ENCODE data around the gene LRRC39.
"Not testable (repeated sequence)": the region's sequence is repeated elsewhere in the genome, so short reads cannot be mapped to it uniquely, and the experiment has no call there.

LRRC39 gene

GRCh38 chr1:100213141-100213540, 35.1 kb upstream of the LRRC39 start:
- no peaks in the 10 kb centered on the region for H3K9me3 ChIP-seq
- no peak for DNase-seq
- no peak overlapping the region for H3K27ac ChIP-seq
- no peaks in the 10 kb centered on the region for H3K27me3 ChIP-seq
- no peak for TF ChIP-seq CTCF (IDR thresholded peaks at IDR 0.05)
- no peak overlapping the region for H3K4me3 ChIP-seq
- H3K36me3 ChIP-seq = peaks cover 61 to 96% (median 76%) of the 10 kb centered on the region in 3 donors
- intact Hi-C loops (cut with DNase I; ENCODE audit: low total_unique reads) = no loop called here
- no peaks in the 10 kb centered on the region for H3K4me1 ChIP-seq

GRCh38 chr1:100206301-100206700, 28.2 kb upstream of the LRRC39 start:
- Histone ChIP-seq H3K36me3 (peaks cover 58 to 75% (median 69%) of the 10 kb centered on the region in 3 donors), H3K9me3 (peaks cover 0 to 4% (median 0%) of the 10 kb centered on the region in 3 donors), H3K4me3 (no peak overlapping the region), H3K4me1 (no peaks in the 10 kb centered on the region), H3K27ac (no peak overlapping the region), H3K27me3 (no peaks in the 10 kb centered on the region)
- intact Hi-C loops (cut with DNase I; ENCODE audit: low total_unique reads) = no loop called here
- DNase-seq = no peak
- no peak for TF ChIP-seq CTCF (IDR thresholded peaks at IDR 0.05)

GRCh38 chr1:100205593-100205992, 27.5 kb upstream of the LRRC39 start:
- intact Hi-C loops (cut with DNase I; ENCODE audit: low total_unique reads); H3K9me3 ChIP-seq; H3K27me3 ChIP-seq; DNase-seq; H3K27ac ChIP-seq; H3K4me1 ChIP-seq; H3K4me3 ChIP-seq: not testable (repeated sequence)
- H3K36me3 ChIP-seq = peaks cover 59 to 75% (median 75%) of the 10 kb centered on the region in 3 donors

- intact Hi-C loops (cut with DNase I; ENCODE audit: low total_unique reads); DNase-seq; H3K4me1 ChIP-seq; H3K27ac ChIP-seq; H3K9me3 ChIP-seq; H3K4me3 ChIP-seq; H3K27me3 ChIP-seq: not testable (repeated sequence)
- peaks cover 61 to 79% (median 75%) of the 10 kb centered on the region in 3 donors for H3K36me3 ChIP-seq
These were observed 27.0 kb upstream of the LRRC39 start for GRCh38 chr1:100205103-100205502.

GRCh38 chr1:100202703-100203102, 24.6 kb upstream of the LRRC39 start:
- DNase-seq; H3K9me3 ChIP-seq; H3K27me3 ChIP-seq; intact Hi-C loops (cut with DNase I; ENCODE audit: low total_unique reads); H3K27ac ChIP-seq; H3K4me1 ChIP-seq; H3K4me3 ChIP-seq: not testable (repeated sequence)
- H3K36me3 ChIP-seq = peaks cover 73 to 78% (median 77%) of the 10 kb centered on the region in 3 donors

- intact Hi-C loops (cut with DNase I; ENCODE audit: low total_unique reads); H3K4me3 ChIP-seq; H3K27ac ChIP-seq; H3K9me3 ChIP-seq; H3K27me3 ChIP-seq; H3K4me1 ChIP-seq; DNase-seq: not testable (repeated sequence)
- H3K36me3 ChIP-seq = peaks cover 62 to 75% (median 70%) of the 10 kb centered on the region in 3 donors
These were observed 22.0 kb upstream of the LRRC39 start for GRCh38 chr1:100200060-100200459.

GRCh38 chr1:100198596-100198995, 20.5 kb upstream of the LRRC39 start:
- no peak for TF ChIP-seq CTCF (IDR thresholded peaks at IDR 0.05)
- Histone ChIP-seq H3K4me1 (no peaks in the 10 kb centered on the region), H3K36me3 (peaks cover 68 to 81% (median 71%) of the 10 kb centered on the region in 3 donors), H3K9me3 (no peaks in the 10 kb centered on the region), H3K27ac (no peak overlapping the region), H3K27me3 (no peaks in the 10 kb centered on the region), H3K4me3 (no peak overlapping the region)
- intact Hi-C loops (cut with DNase I; ENCODE audit: low total_unique reads) = no loop called here
- no peak for DNase-seq

GRCh38 chr1:100188617-100189016, 10.6 kb upstream of the LRRC39 start:
- no peak for DNase-seq
- no peak overlapping the region for H3K4me3 ChIP-seq
- peaks cover 0 to 9% (median 6%) of the 10 kb centered on the region in 3 donors for H3K36me3 ChIP-seq
- H3K27ac ChIP-seq = no peak overlapping the region
- intact Hi-C loops (cut with DNase I; ENCODE audit: low total_unique reads) = no loop called here
- H3K9me3 ChIP-seq = no peaks in the 10 kb centered on the region
- H3K4me1 ChIP-seq = no peaks in the 10 kb centered on the region
- TF ChIP-seq CTCF (IDR thresholded peaks at IDR 0.05) = no peak
- no peaks in the 10 kb centered on the region for H3K27me3 ChIP-seq
